ENCODE data around the gene TTI1.

TTI1 gene

DNA sequence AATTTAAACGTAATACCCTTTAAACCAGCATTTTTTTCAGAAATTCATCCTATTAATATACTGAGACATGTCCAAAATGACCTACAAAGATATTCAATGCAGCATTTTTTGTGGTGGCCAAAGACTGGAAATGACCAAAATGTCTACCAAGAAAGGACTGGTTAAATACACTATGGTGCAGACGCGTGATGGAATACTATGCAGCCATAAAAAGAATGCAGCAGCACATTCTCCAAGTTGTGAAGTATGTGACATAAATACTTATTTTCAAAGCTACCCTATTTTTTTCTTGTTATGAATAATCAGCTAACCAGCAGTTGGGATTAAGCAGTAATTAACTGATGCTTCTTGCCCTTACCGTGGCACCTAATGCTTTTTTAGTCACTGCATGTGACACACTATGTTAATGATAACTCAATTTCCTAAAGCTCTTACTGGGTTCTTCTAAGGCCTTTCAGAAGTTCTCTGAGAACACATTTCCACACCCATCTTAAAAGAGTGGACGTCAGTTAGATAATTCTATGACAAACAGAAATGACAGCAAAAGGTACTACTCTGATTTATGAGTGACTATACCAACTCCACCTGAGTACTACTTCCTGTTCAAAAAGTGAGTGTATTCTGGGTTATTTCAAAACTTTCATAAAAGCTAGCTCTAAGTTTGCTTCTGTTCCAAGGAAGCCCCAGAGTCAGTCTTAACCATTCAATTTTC is 24.9 kb downstream of the TTI1 start:
- no peak for DNase-seq

DNA sequence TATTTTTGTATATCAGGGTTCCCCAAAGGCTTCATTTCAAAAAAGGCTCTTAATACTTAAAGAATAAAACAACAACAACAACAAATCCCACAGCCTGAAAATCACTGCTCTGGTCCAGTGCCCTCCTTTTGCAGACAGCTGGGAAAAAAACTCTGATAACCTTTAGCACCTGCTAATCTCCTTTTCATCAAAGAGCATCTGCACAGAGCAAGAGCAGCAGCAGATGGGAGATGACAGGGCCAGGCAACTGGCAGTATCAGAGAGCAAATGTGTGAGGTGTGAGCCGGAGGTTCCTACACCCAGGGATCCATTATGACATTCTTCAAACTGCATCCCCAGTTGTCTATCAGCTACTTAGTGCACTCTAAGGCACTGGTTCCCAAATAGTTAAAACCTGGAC is 25.7 kb downstream of the TTI1 start:
- no peak for DNase-seq

DNA sequence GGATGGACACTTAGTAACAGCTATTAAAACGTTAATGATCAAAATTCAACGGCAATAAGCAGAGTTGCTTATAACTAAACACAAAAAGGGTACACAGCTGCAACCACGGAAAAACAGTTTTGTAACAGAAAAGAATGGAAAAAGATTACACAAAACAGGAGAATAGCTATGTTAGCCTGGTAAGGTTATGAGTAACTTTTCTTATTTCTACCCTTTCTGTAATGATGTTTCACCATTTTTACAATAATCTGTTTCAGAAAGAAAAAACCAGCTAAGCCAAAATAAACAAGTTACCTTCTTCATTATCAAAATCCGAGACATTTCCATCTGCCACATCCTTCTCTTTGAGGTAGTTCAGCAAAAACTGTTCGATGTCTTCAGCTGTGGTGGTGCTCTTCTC is 27.4 kb downstream of the TTI1 start:
- no peak for DNase-seq

DNA sequence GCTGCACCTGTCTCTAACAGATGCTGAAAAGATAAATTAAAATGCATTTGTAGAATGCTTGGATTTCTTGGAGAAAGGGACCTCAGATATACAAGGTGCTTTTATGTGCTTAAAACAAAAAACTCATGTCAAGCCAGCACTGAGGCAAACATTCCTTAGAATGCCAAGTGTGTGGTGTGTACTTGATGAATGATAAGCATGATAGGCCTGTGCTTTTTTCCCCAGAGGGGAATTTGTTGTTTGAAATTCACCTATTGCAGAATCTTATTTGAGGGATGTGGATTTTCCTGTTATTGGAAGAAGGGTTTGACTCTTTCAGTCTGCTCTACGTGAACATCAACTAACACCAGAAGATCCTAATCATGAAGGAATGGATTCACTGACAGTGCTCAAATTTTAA is 28.8 kb downstream of the TTI1 start:
- DNase-seq: no peak

DNA sequence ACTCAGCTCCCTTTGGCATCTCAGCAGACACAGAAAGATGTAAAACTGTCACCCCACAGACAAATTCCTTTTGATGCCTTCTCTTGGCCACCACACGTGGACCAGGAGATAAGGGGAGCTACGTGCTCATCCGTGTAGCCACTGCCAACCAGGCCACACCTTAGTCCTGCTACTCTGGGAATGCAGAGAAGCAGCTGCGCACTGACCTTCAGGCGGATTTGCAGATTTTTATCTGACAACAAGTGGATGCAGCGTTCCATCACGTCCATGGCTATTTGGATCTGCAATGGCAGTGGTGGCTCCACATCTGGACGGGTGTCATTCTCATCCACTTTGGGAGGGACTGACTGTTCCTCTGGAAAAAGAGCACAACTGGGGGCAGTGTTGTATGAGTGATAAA is 30.8 kb downstream of the TTI1 start:
- peak; percentile 21 for DNase-seq

DNA sequence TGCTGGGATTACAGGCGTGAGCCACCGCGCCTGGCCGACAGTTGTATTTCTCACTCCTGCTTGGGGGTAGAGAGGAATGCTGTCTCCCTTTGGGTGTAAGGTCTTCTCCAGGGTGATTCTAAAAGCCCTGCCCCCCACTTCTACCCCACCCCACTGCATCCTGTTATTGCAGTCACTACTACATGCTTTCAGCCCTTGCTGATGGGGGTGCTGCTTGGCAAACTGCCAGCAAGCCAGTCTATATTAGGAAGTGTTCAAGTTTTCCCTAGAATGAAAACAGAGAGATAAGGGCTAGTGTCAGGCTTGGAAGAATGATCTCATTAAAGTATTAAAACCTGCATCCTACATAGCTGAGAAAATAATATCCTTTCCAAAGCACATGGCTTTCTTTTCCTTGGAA is 31.3 kb downstream of the TTI1 start:
- DNase-seq: peak; percentile 32

DNA sequence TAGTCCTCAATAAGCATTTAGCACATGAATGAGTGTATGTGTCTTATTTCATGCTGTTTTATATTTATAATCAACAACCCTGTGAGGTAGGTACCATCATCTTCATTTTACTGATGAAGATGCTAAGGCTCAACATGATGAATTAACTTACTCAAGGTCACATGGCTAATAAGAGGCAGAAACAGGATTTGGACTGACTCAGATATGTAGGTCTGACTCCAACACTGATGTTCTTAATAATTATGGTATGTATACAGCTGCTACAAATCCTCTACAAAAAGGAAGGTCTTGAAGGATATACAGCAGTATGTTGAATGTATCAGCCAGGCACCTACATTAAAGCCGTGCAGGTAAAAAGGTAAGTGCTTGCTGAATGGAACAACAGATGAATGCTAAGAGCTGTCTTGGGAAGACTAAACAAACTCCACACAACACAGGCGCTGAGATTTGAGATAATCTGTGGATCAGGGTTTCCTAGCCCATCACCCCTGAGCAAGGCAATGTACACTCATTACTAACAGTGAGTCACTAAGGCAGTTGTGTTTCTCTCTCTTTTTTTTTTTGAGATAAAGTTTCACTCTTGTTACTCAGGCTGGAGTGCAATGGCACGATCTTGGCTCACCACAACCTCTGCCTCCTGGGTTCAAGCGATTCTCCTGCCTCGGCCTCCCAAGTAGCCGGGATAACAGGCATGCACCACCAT is 31.9 kb downstream of the TTI1 start:
- no peak for DNase-seq

DNA sequence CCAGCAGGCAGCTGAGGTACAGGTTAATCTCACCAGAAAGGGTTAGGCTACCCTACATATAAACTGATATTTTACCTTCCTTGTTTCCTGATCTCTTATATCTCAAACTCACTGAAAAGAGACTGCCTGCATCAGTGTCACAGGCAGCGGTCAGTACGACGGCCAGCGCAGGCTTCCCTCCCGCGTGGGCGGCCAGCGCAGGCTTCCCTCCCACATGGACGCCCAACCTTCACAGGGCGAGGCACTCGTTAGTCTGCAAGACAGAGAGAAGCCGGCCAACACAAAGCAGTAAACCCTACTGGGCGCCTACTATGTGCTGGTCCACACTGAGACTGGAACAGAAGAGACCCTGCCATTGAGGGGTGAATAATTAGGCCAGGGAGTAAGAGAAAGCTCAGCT is 33.0 kb downstream of the TTI1 start:
- no peak for DNase-seq

DNA sequence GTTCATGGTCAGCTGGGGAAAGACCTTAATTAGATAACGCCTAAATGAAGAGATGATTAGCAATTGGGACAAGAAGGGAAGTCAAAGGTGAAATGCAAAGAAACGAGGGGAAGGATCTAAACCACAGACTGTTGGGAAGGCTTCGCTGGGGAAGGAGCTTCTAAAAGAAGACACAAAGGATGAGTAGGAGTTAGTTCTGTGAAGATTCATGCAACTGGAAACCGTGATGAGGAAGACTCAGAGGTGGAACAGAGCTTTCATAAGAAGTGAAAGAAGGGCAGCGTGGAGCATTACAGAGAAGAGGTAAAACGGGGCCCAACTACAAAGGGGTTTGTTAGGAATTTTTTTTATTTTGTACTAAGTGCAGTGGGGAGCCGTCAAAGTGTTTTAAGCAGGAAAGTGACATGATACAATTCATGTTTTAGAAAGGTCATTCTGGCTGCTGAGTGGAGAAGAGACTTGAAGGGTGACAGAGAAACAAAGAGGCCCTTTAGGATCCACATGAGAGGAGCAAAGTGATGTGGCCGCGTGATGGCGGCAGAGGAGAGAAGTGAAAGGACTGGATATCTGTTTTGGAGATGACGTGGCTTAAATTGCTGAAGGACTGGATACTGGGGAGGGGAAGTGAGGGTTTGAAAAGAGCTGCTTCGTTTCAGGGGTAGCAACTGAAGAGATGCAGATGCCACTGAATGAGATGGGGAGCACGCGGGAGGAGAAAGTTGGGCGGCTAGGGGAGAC is 33.6 kb downstream of the TTI1 start:
- DNase-seq: no peak

DNA sequence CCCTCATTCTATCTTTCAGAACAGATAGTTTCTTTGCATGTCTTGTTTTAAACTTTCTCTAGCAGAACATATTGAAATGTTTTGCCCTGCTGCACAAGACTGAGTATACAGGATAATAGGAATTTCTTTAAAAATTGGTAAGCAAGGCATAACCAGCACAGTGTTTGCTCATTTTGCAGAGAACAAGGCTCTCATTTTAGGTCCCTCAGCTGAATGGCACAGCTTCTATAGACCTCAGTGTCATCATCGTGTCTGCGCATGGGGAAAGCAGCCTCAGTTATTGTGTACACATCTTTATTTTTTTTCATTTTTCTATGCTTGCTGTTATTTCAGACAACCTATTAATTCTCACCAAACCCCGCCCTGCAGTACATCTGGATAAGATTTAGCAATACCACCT is 35.7 kb downstream of the TTI1 start:
- no peak for DNase-seq

DNA sequence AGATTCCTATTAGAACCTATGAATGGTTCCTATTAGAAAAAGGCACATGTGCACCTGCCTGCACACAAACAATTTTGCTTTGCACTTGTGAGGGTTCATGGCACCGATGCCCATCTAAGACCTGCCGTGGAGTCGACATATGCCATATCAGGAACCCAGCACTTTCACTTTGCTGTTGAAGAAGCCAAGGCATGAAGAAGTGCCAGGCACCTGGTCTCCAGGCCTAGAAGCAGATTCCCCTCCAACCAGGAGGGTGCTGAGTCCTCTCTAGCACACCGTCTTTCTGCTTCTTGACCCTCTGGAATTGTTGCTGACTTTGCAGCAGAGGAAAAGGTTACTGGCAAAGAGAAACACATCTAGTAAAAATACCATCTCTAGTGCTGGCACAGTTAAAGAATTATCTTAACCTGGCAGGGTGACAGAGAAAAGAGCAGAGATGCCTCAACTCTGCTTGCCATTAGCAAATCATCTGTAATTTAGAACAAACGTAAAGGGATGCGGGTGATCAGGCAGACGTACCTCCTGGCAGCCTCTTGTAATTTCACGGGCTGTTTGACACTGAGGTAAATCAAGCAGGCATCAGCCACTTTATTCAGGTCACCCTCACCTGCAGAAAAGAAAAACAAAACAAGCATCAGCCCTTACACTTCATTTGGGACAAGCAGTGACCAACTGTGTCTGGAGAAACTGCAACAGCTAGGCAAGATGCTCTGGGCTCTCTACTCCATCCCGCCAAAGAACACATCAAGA is 37.2 kb downstream of the TTI1 start:
- DNase-seq: no peak

DNA sequence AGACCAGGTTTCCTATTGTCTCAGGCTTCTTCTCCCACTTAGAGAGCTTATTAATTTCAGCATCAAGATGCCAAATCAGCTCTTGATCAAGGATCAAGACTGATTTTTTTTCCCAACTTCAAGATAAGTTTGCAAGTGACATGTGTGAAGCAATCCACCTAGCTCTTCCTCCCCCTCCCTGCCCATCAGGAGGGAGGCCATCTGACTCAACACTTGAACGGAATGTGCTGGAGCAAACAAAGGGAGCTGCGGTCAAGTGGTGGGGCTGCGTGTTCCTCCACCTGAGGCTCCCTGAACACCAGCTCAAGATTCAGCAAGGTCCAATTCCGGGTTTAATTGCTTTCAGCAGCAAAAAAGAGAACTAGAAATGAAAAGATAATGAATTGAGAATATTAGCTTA is 38.7 kb downstream of the TTI1 start:
- DNase-seq: no peak

DNA sequence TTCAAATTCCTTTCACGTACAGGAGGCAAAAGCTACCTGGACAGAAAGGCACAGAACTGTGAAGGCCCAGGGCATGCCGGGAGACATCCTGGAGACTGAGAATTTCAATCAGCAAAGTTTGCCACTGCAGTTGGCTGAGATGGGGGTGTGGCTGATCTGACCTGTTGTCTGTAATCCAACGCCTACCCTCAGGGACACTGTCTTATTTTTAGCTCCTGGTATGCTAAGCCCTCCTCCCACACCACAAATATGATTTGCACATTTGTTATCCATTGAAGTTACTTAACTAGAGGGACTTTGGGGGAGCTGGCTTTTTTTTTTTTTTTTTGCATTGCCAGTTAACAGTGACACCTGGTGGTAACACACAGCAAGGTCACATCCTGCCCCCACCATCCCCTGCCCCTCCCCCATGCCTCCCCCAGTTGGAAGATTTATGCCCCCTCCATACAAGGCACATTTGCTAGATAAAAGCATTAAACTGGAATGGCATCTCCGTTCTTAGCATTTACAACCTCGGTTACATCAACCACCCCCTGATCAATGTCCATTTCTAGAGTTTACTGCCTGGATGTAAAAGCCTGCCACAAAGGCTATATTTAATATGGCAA is 40.4 kb downstream of the TTI1 start:
- DNase-seq: peak; percentile 42

DNA sequence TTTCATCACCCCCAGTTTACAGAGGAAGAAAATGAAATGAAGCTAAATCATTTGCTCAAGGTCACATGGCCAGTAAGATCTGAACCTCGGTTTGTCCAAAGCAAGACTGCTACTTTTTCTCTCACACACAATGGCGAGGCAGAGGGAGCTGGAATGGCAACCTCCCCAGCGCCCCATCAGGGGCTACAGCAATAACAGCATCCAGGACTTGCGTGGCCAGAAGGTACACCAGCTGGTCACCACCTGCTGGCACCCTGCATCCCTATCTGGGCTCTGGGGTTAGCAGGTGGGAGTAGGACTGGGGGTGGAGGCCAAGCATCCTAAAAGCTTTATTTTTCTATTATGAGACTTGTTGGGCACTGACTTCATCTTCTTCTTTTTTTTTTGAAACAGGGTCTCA is 41.3 kb downstream of the TTI1 start:
- no peak for DNase-seq

DNA sequence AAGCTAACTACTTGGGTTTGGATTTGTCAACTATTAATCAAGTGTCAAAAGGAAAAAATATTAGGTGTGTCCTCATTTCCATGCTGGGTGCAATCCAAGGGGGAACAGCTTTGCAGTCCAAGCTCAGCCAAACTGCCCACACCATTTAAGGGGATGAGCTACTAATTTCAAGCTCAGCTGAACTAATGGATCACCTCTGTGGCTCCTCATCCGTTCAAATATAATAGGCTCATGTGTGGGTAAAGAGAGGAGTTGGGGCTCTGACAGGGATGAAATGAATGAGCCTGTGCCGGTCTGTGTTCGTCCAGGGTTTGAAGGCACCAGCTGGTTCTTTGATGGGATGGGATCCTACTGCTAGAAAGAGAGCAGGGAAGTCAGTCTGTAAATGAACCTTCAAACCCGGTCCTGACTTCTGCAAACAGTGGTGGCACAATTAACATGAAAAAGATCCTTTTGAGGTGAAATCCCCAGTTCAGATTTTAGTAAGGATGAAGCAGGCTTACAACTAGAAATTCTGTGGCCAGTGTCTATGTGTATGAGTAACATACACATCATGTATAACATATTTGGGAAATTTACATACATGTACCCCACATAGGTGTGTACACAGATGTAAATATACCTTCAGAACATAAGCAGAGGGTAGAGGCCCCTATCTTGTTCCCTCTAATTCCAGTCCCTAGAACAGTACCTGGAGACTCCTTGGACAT is 41.9 kb downstream of the TTI1 start:
- no peak for DNase-seq

DNA sequence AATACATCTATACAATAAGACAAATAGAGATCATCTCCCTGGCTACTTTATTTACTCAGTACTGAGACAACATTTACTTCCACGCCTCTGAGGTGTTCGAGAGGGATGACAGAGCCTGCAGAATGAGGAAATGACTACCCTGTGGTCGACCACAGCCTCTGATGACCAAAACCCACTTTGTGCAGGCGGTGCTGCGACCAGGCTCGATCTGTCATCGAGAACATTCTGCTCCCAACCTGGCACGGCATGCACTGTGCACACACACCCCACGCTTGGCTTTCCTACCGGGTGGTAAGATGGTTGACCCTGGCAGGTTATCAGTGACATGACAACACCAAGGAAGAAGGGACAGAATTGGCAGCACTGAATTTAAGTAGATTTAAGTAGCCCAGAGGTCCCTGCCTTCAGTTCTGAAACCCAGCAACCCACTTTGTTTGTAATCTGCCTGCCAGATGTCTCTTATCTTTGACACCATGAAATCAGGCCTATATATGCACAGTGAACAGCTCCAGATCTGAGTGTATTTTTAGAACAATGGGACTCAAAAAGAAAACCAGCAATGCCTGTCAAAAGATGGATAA is 42.6 kb downstream of the TTI1 start:
- peak; percentile 76 for DNase-seq

DNA sequence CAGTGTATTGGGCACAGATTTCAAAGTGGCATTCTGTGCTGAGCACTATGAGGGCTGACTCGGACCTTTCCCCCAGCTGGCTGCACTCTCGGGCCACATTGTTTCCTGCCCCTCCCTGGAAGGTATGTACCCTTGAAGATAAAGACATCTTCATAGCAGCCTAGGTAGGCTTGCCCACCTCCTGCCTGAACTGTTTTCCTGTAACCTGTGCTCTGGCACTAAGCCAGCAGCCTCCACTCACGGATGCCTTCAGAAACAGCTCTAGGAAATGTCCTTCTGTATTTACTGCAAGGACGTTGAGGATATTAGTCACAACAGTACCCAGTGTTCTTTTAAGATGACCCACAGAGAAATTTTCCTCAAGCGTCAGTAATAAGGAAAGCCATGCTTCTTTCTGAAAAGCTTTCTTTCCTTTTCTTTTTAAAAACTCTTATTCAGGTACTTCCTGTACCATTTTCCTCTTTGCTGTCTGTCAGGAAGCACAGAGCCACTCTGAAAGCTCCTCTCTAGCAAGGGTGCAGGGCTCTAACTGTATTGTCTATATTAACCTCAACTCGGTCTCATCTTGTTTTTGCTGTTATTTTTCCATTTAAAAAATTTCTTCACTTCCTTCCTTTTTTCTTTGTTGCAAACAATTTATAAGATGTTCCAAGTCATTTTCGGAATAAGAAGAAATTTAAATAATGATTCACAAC is 43.5 kb downstream of the TTI1 start:
- DNase-seq: no peak

DNA sequence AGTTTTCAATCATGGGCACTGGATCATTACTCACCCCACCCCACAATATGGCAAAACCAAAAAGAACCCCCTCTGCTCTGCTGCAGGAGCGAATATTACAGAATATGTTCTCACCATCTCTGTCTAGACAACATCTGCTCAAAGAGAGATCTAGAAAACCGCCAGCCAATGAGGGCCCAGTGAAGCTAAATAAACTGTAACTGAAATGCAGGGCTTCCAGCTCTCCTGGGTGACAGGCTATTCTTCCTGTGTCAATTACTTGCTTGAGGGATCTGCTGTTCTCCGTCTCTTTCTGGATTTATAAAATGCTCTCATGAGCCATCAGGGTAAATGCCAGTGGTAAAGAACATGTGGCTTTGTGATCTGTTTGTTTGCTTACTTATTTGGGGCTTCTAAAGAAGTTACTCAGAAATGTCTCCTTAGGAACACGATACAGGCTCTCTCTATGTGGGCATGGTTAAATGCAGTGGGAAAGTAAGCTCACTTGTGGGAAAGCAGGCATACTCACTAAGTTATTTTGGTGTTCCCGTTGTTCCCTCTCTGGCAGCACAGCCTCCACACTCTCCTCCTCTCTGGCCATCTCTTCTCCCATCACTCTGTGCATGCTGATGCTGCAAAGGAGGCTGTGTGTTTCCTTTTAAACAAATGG is 44.8 kb downstream of the TTI1 start:
- no peak for DNase-seq

DNA sequence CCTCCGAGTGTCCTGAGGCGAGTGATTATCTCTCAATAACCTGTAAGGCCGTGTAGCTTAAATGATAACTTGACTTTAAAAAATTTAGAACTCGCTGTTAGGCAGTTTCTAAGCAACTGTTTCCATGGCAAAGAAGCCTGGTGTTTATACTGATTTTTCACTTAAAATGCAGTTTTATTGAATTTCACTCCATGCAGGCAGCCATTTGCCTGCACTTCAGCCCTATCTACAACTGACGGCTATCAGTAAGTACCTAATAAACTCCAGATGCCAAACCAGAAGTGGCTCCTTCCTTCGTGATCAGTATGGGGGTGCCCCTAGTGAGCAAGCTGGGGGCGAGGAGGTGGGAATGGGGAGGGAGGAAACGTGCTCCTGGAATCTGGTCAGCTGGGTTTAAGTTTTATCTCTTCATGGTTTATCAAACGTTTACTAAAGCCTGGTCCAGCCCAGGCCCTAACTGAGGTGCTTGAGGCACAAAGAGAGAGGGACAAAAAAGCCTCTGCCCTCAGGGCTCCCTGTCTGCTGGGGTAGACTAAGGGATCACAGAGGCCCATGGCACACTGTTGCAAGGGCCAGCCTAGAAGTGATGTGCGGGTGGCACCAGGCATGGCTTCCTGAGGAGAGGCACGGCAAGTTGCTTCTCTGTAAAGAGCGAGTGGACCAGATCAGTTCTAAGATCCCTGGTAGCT is 45.5 kb downstream of the TTI1 start:
- DNase-seq: peak; percentile 85

Measured in hematopoietic multipotent progenitor cell treated with erythropoietin and hydrocortisone succinate and interleukin-3 and kit ligand, for 8 days (in vitro differentiated cells).